Measurements from ENCODE around the gene KCNH1. TPM values are rescaled to one million over a fixed set of nuclear protein-coding genes. Genes with fewer than 3 reads are reported as not detected.

KCNH1 gene
- total and polyA plus RNA-seq, 9 of the 15 experiments (the other 6 are each of a cell fraction or from before 2014, with no cell fraction given) = not detected

- DNase-seq (ENCODE audit: extremely low read depth in 1 of 4, low spot score in 3 of 4) (no peak), ATAC-seq (no peak), FAIRE-seq (no peak)
- ChIA-PET CTCF (ENCODE audit: low intra/inter-chr PET ratio) (no interaction called here), POLR2A (interaction anchor here (0.6 to 1.0 kb wide), 2 partner anchors 29 to 45 kb away, joined by 3 to 4 read pairs; no protein-coding TSS in a partner anchor)
- H3K4me2 ChIP-seq (ENCODE audit: insufficient read depth, low read length) = no peak overlapping the region
- TF ChIP-seq U2AF1 (optimal IDR thresholded peaks at IDR 0.05; ENCODE audit: low read depth, low read length) = no peak
- no peak overlapping the region for H2AFZ ChIP-seq (ENCODE audit: low read depth, low read length)
- no peaks in the 10 kb centered on the region for H3K79me2 ChIP-seq (ENCODE audit: control insufficient read depth, insufficient read depth, low read length)
- no peak overlapping the region for H3K27ac ChIP-seq (ENCODE audit: extremely low read depth, low read depth, low read length)
- 0% methylated on average over 1 of the region's 1 CpG for WGBS (ENCODE audit: insufficient coverage, low coverage, missing lambda C conversion rate)
- no peaks in the 10 kb centered on the region for H3K9me1 ChIP-seq (ENCODE audit: control insufficient read depth, insufficient read depth, low read length)
- in situ Hi-C loops (cut with MboI) (no loop called here), intact Hi-C loops (cut with micrococcal nuclease) (no loop called here)
- H3K4me1 ChIP-seq (replicated peaks in 1 of 2; ENCODE audit: control insufficient read depth in 2 of 2, insufficient read depth in 2 of 2, low read length in 2 of 2) = no peaks in the 10 kb centered on the region
- H3K4me3 ChIP-seq = no peak overlapping the region
- no peaks in the 10 kb centered on the region for H3K36me3 ChIP-seq (ENCODE audit: control insufficient read depth, insufficient read depth, low read length)
- no peak overlapping the region for H3K9ac ChIP-seq (ENCODE audit: insufficient read depth in 1 of 2, low read depth in 2 of 2, low read length in 2 of 2)
- no peaks in the 10 kb centered on the region for H3K9me3 ChIP-seq (replicated peaks; ENCODE audit: control insufficient read depth, insufficient read depth, low read depth, low read length)
- no TSS peak for BruUV-seq (replicated peaks)
- no peaks in the 10 kb centered on the region; the same call in 1 of the 2 replicates for H4K20me1 ChIP-seq (replicated peaks; ENCODE audit: control insufficient read depth, insufficient read depth, low read length)
- H3K27me3 ChIP-seq (ENCODE audit: control insufficient read depth in 2 of 2, insufficient read depth in 2 of 2, low read length in 2 of 2) = no peaks in the 10 kb centered on the region; a peak in 1 of 5 replicates
Observed at GRCh38 chr1:210783925-210784324, 350.0 kb downstream of the KCNH1 start.

GRCh38 chr1:210781652-210782051 lies 352.3 kb downstream of the KCNH1 start:
- ChIA-PET CTCF (ENCODE audit: low intra/inter-chr PET ratio) (no interaction called here), POLR2A (no interaction called here)
- H3K79me2 ChIP-seq (ENCODE audit: control insufficient read depth, insufficient read depth, low read length) = no peaks in the 10 kb centered on the region
- intact Hi-C loops (cut with micrococcal nuclease) = no loop called here
- no peaks in the 10 kb centered on the region for H3K4me1 ChIP-seq (replicated peaks in 1 of 2; ENCODE audit: control insufficient read depth in 2 of 2, insufficient read depth in 2 of 2, low read length in 2 of 2)
- WGBS (ENCODE audit: insufficient coverage, low coverage, missing lambda C conversion rate) = 0% methylated on average over 5 of the region's 5 CpGs
- DNase-seq (ENCODE audit: extremely low read depth in 1 of 4, low spot score in 3 of 4) (no peak), ATAC-seq (no peak), FAIRE-seq (no peak)
- H3K9me3 ChIP-seq (replicated peaks; ENCODE audit: control insufficient read depth, insufficient read depth, low read depth, low read length) = no peaks in the 10 kb centered on the region
- H3K4me3 ChIP-seq = no peak overlapping the region
- H4K20me1 ChIP-seq (replicated peaks; ENCODE audit: control insufficient read depth, insufficient read depth, low read length) = no peaks in the 10 kb centered on the region; the same call in 1 of the 2 replicates
- BruUV-seq (replicated peaks) = no TSS peak
- in situ Hi-C loops (cut with MboI) = no loop called here
- H3K36me3 ChIP-seq (ENCODE audit: control insufficient read depth, insufficient read depth, low read length) = no peaks in the 10 kb centered on the region
- no peak overlapping the region for H3K9ac ChIP-seq (ENCODE audit: insufficient read depth in 1 of 2, low read depth in 2 of 2, low read length in 2 of 2)
- H3K9me1 ChIP-seq (ENCODE audit: control insufficient read depth, insufficient read depth, low read length) = no peaks in the 10 kb centered on the region
- no peak overlapping the region for H3K4me2 ChIP-seq (ENCODE audit: insufficient read depth, low read length)
- no peak overlapping the region for H3K27ac ChIP-seq (ENCODE audit: extremely low read depth, low read depth, low read length)
- H3K27me3 ChIP-seq (ENCODE audit: control insufficient read depth in 2 of 2, insufficient read depth in 2 of 2, low read length in 2 of 2) = no peaks in the 10 kb centered on the region
- H2AFZ ChIP-seq (ENCODE audit: low read depth, low read length) = no peak overlapping the region
- no peak for TF ChIP-seq CUX1 (CRISPR knock-in tag; IDR thresholded peaks at IDR 0.05)
